Endothelial cell of umbilical vein (primary cell): ENCODE measurements around the gene SORCS2. TPM values are rescaled to one million over a fixed set of nuclear protein-coding genes. Genes with fewer than 3 reads are reported as not detected.

Experiments
- BruUV-seq: library from RNA; stranded (reverse); fragments of 400-500 nt; replicated peaks from 2 replicates; lab custom pipeline; 2021; lab: Mats Ljungman, UMichigan
- CTCF ChIA-PET: fragments of 300-600, 350-600 bp; sonication (Branson Sonifier 250); formaldehyde crosslinking; loops from one replicate; lab custom pipeline; 2021; ENCODE audit warnings: antibody characterized with exemption, inconsistent platforms; lab: Charles Lee
- POLR2A ChIA-PET: fragments of 300-600, 350-600 bp; sonication (Branson Sonifier 250); formaldehyde crosslinking; loops from one replicate; lab custom pipeline; 2021; ENCODE audit warnings: antibody characterized with exemption, inconsistent platforms; lab: Charles Lee
- DNase-seq: peaks from one replicate; pipeline ENCODE4 v3.0.0-alpha.2; 2011; ENCODE audit warnings: low read depth, low spot score
- FAIRE-seq: peaks from 2 replicates; lab custom pipeline; 2011; peaks lifted over from hg19 to GRCh38; lab: Jason Lieb, UNC
- H2AFZ ChIP-seq: 2 replicates; pipeline ENCODE4 v1.6.0; 2012; ENCODE audit warnings: low read depth, low read length, control low read depth, inconsistent platforms
- H3K27ac ChIP-seq: 2 replicates; pipeline ENCODE4 v1.5.1; 2011; ENCODE audit warnings: low read depth, mild to moderate bottlenecking, control low read depth, low read length, moderate library complexity; ENCODE audit not compliant: insufficient read depth
- H3K27me3 ChIP-seq, 2 experiments: 2 replicates each; pipeline versions ENCODE4 v1.6.0 to v1.6.1; 2011; ENCODE audit warnings: low read length in 2 of 2, mixed read lengths in 1 of 2; ENCODE audit not compliant: control insufficient read depth in 2 of 2, insufficient read depth in 2 of 2
- H3K36me3 ChIP-seq, 2 experiments: 2 replicates in 1 of 2; 3 replicates in 1 of 2; pipeline ENCODE4 v1.5.1; 2011; ENCODE audit warnings: low read length in 2 of 2, mild to moderate bottlenecking in 1 of 2, moderate library complexity in 1 of 2; ENCODE audit not compliant: control insufficient read depth in 2 of 2, insufficient read depth in 2 of 2; ENCODE audit errors: extremely low read depth in 1 of 2
- H3K4me1 ChIP-seq: 3 replicates; pipeline ENCODE4 v1.5.1; 2011; ENCODE audit warnings: mild to moderate bottlenecking, low read length; ENCODE audit not compliant: control insufficient read depth, insufficient read depth; ENCODE audit errors: extremely low read depth
- H3K4me2 ChIP-seq: 2 replicates; pipeline ENCODE4 v1.6.1; 2011; ENCODE audit warnings: low read length, control low read depth, mixed read lengths; ENCODE audit not compliant: insufficient read depth
- H3K4me3 ChIP-seq, 3 experiments: fragments of 200-600 bp in 1 of 3; sonication (generic), shearing (Covaris generic) in 1 of 3; replicated peaks in 1 of 3; 2 replicates each; pipeline ENCODE4 v1.5.1; 2011 to 2016; ENCODE audit warnings: control low read depth in 3 of 3, low read length in 3 of 3, mild to moderate bottlenecking in 2 of 3, inconsistent platforms in 1 of 3, low read depth in 1 of 3, moderate library complexity in 1 of 3; ENCODE audit not compliant: insufficient read depth in 1 of 3
- H3K79me2 ChIP-seq: 2 replicates; pipeline ENCODE4 v1.6.0; 2012; ENCODE audit warnings: low read length, inconsistent platforms; ENCODE audit not compliant: control insufficient read depth, insufficient read depth
- H3K9ac ChIP-seq: replicated peaks from 2 replicates; pipeline ENCODE3; 2011; ENCODE audit warnings: low read length, control low read depth; ENCODE audit not compliant: insufficient read depth; ENCODE audit errors: extremely low read depth
- H3K9me1 ChIP-seq: replicated peaks from 3 replicates; pipeline ENCODE4 v1.6.0; 2011; ENCODE audit warnings: mild to moderate bottlenecking, low read length; ENCODE audit not compliant: control insufficient read depth, insufficient read depth; ENCODE audit errors: extremely low read depth
- H3K9me3 ChIP-seq: replicated peaks from 2 replicates; pipeline ENCODE4 v1.5.1; 2012; ENCODE audit warnings: low read length, inconsistent platforms; ENCODE audit not compliant: control insufficient read depth, insufficient read depth
- H4K20me1 ChIP-seq: replicated peaks from 2 replicates; pipeline ENCODE3; 2011; ENCODE audit warnings: mild to moderate bottlenecking, low read length; ENCODE audit not compliant: control insufficient read depth, insufficient read depth; ENCODE audit errors: extremely low read depth
- EZH2 ChIP-seq: IDR thresholded peaks from 2 replicates; pipeline ENCODE4 v1.6.1; 2012; ENCODE audit warnings: borderline replicate concordance, low read depth, mild to moderate bottlenecking, moderate library complexity, low read length, inconsistent platforms; ENCODE audit not compliant: severe bottlenecking
- FOS ChIP-seq: IDR thresholded peaks from 2 replicates; pipeline ENCODE4 v1.6.1; 2011; ENCODE audit warnings: mild to moderate bottlenecking, low read length, moderate library complexity, borderline replicate concordance; ENCODE audit not compliant: insufficient read depth
- GATA2 ChIP-seq: IDR thresholded peaks from 2 replicates; pipeline ENCODE4 v1.7.0; 2011; ENCODE audit warnings: low read depth, mild to moderate bottlenecking, moderate library complexity, mixed read lengths, low read length; ENCODE audit not compliant: insufficient read length, insufficient read depth
- JUN ChIP-seq: IDR thresholded peaks from 2 replicates; pipeline ENCODE4 v1.6.1; 2011; ENCODE audit warnings: borderline replicate concordance, low read depth; ENCODE audit not compliant: insufficient read length, insufficient read depth
- MYC ChIP-seq: IDR thresholded peaks from one replicate; pipeline ENCODE4 v1.6.1; 2011; ENCODE audit warnings: mild to moderate bottlenecking, low read depth, low read length
- POLR2A ChIP-seq: IDR thresholded peaks from 2 replicates; pipeline ENCODE4 v1.6.1; 2012; ENCODE audit warnings: low read depth, mild to moderate bottlenecking, control low read depth, low read length
- POLR2AphosphoS5 ChIP-seq: IDR thresholded peaks from 2 replicates; pipeline ENCODE4 v1.6.1; 2012; ENCODE audit warnings: low read depth, mild to moderate bottlenecking, control low read depth, low read length, moderate library complexity; ENCODE audit not compliant: insufficient read depth
- dilution Hi-C: fragments of 300-500 bp; cut with MboI; formaldehyde crosslinking; loops from one replicate; pipeline ENCODE4 v1.15.0; 2019; ENCODE audit warnings: low sequenced_read_pairs; ENCODE audit not compliant: extremely low pct_ligation_motif_present
- intact Hi-C: fragments of 100-400 bp; cut with micrococcal nuclease; formaldehyde crosslinking; loops from one replicate; pipeline ENCODE4 v1.10.0; 2022
- polyA plus RNA-seq, 4 experiments: library from polyadenylated mRNA; depleted of rRNA in 3 of 4; stranded (reverse) in 3 of 4; unstranded in 1 of 4; fragments of >200 nt; gene quantifications; 2 replicates each; pipeline versions ENCODE4 v1.2.1 to v1.2.3, GENCODE V29; 2011 to 2012; ENCODE audit warnings: missing spikeins in 1 of 4
- total RNA-seq: library from RNA; stranded (reverse); gene quantifications from 2 replicates; pipeline ENCODE4 v1.2.3, GENCODE V29; 2021
- TF ChIP-seq, protein P1 (sequence below): IDR thresholded peaks from 2 replicates; pipeline ENCODE4 v1.6.1; 2011; ENCODE audit not compliant: insufficient read depth, insufficient read length
- TF ChIP-seq, protein P2 (sequence below), 2 donors: IDR thresholded peaks; 1 replicate in 1 of 2; 2 replicates in 1 of 2; pipeline ENCODE4 v1.5.1; 2011; ENCODE audit warnings: low read length in 2 of 2, mild to moderate bottlenecking in 2 of 2, moderate library complexity in 2 of 2, control low read depth in 1 of 2, inconsistent platforms in 1 of 2, low read depth in 1 of 2; ENCODE audit not compliant: insufficient read depth in 1 of 2; ENCODE audit errors: extremely low read depth in 1 of 2

The SORCS2 gene
- total and polyA plus RNA-seq, 2 donors (not counting 3 experiments of a cell fraction or from before 2014, with no cell fraction given): not detected

DNA sequence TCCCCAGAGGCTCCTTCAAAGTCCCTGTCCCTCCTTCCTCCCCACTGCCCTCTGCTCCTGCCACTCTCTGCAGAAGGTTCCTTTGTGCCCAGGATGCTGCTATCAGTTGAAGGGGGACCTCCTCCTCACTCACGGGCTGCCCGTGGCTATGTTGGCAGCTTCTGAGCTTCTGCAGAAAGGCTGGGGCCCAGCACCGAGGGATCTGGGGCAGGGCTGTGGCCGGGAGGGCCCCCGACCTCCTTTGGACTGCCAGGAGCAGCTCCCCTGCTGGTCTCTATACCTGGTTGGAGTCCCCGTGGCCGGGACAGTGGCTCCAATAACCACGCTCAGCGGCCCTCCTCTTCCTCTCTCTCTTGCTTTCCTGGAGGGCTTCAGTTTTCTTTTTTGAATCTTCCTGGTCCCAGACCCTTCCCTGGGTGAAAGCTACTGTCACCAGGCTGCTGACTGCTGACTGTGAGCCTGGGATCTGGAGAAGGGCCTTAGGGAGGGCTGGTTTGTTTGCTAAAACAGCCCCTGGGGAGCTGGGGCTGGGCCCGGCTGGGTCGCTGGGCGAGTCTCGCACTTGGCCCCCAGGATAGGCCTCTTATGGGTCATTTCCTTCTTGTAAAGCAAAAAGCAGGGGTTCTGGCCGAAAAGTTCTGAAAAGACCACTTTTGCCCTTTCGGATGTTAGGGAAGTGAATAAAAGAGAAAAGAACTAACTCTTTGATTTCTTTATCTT lies 46.9 kb downstream of the SORCS2 start:
- BruUV-seq: no TSS peak
- Histone ChIP-seq H3K27me3 (no peaks in the 10 kb centered on the region), H2AFZ (no peak overlapping the region), H3K4me3 (no peak overlapping the region), H3K79me2 (no peaks in the 10 kb centered on the region), H3K4me1 (no peaks in the 10 kb centered on the region), H3K27ac (no peak overlapping the region), H4K20me1 (no peaks in the 10 kb centered on the region), H3K4me2 (no peak overlapping the region), H3K36me3 (no peaks in the 10 kb centered on the region), H3K9ac (no peak overlapping the region), H3K9me3 (no peaks in the 10 kb centered on the region), H3K9me1 (no peaks in the 10 kb centered on the region)
- ChIA-PET CTCF (interaction anchor here (1.3 kb wide), 1 partner anchor 47 kb away, joined by 3 read pairs; the partner anchor contains the start of gene SORCS2), POLR2A (no interaction called here)
- TF ChIP-seq JUN (no peak), FOS (no peak), MYC (no peak), GATA2 (no peak), POLR2AphosphoS5 (no peak), EZH2 (no peak), POLR2A (no peak)
- TF ChIP-seq, protein P1, sequence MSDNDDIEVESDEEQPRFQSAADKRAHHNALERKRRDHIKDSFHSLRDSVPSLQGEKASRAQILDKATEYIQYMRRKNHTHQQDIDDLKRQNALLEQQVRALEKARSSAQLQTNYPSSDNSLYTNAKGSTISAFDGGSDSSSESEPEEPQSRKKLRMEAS: no peak
- TF ChIP-seq, protein P2, sequence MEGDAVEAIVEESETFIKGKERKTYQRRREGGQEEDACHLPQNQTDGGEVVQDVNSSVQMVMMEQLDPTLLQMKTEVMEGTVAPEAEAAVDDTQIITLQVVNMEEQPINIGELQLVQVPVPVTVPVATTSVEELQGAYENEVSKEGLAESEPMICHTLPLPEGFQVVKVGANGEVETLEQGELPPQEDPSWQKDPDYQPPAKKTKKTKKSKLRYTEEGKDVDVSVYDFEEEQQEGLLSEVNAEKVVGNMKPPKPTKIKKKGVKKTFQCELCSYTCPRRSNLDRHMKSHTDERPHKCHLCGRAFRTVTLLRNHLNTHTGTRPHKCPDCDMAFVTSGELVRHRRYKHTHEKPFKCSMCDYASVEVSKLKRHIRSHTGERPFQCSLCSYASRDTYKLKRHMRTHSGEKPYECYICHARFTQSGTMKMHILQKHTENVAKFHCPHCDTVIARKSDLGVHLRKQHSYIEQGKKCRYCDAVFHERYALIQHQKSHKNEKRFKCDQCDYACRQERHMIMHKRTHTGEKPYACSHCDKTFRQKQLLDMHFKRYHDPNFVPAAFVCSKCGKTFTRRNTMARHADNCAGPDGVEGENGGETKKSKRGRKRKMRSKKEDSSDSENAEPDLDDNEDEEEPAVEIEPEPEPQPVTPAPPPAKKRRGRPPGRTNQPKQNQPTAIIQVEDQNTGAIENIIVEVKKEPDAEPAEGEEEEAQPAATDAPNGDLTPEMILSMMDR (IDR thresholded peaks at IDR 0.05; ENCODE audit: extremely low read depth in 1 of 2, insufficient read depth in 1 of 2, low read depth in 1 of 2, low read length in 2 of 2): no peak
- FAIRE-seq (no peak), DNase-seq (no peak)
- intact Hi-C loops (no loop called here), dilution Hi-C loops (no loop called here)
